CD4-positive, alpha-beta memory T cell (primary cell): ENCODE results near the gene FAM171A2. TPM values are rescaled to one million over a fixed set of nuclear protein-coding genes. Genes with fewer than 3 reads are reported as not detected.
"Not testable (repeated sequence)": the region's sequence is repeated elsewhere in the genome, so short reads cannot be mapped to it uniquely, and the experiment has no call there.

Experiments
- CTCF ChIA-PET: fragments of 350-600 bp; sonication (Branson Sonifier 250); formaldehyde crosslinking; loops from one replicate; lab custom pipeline; 2021; ENCODE audit warnings: inconsistent platforms; ENCODE audit not compliant: partially characterized antibody; lab: Charles Lee
- POLR2A ChIA-PET: fragments of 350-600 bp; sonication (Branson Sonifier 250); formaldehyde crosslinking; loops from one replicate; lab custom pipeline; 2021; ENCODE audit not compliant: partially characterized antibody; lab: Charles Lee
- DNase-seq, 5 donors: peaks; one replicate each; pipeline versions ENCODE4 v3.0.0 to v3.0.0-alpha.2; 2020 to 2022; ENCODE audit warnings: mixed read lengths in 1 of 5
- H3K27ac ChIP-seq: one replicate; pipeline ENCODE4 v1.7.0; 2013; ENCODE audit warnings: low read depth, low read length
- H3K27me3 ChIP-seq: 2 replicates; pipeline ENCODE4 v1.7.0; 2013; ENCODE audit warnings: mild to moderate bottlenecking, low read length, moderate library complexity; ENCODE audit not compliant: insufficient read depth
- H3K36me3 ChIP-seq: 2 replicates; pipeline ENCODE4 v1.7.0; 2013; ENCODE audit warnings: mild to moderate bottlenecking, low read length, moderate library complexity; ENCODE audit not compliant: insufficient read depth
- H3K4me1 ChIP-seq: 2 replicates; pipeline ENCODE4 v1.7.0; 2013; ENCODE audit warnings: mild to moderate bottlenecking, low read length, moderate library complexity; ENCODE audit not compliant: insufficient read depth
- H3K4me3 ChIP-seq, 2 donors: one replicate each; pipeline ENCODE4 v1.7.0; 2013; ENCODE audit warnings: low read length in 2 of 2, mild to moderate bottlenecking in 1 of 2
- H3K9me3 ChIP-seq, 2 donors: one replicate each; pipeline ENCODE4 v1.7.0; 2013; ENCODE audit warnings: low read length in 2 of 2, control low read depth in 1 of 2; ENCODE audit not compliant: control insufficient read depth in 1 of 2
- H3K27ac Mint-ChIP-seq, 7 donors: one replicate each; pipeline ENCODE4 v1.8.0; 2020 to 2021; ENCODE audit warnings: mixed read lengths in 7 of 7, mild to moderate bottlenecking in 6 of 7, inconsistent platforms in 3 of 7, moderate library complexity in 3 of 7
- H3K27me3 Mint-ChIP-seq, 2 donors: one replicate each; pipeline ENCODE4 v1.8.0; 2020 to 2021; ENCODE audit warnings: mixed read lengths in 2 of 2
- H3K36me3 Mint-ChIP-seq, 2 donors: one replicate each; pipeline ENCODE4 v1.8.0; 2020 to 2021; ENCODE audit warnings: mixed read lengths in 2 of 2, inconsistent platforms in 1 of 2, mild to moderate bottlenecking in 1 of 2
- H3K4me1 Mint-ChIP-seq, 4 donors: one replicate each; pipeline ENCODE4 v1.8.0; 2020 to 2021; ENCODE audit warnings: mixed read lengths in 4 of 4, mild to moderate bottlenecking in 1 of 4
- H3K4me3 Mint-ChIP-seq, 8 donors: one replicate each; pipeline ENCODE4 v1.8.0; 2020 to 2021; ENCODE audit warnings: mixed read lengths in 8 of 8, mild to moderate bottlenecking in 7 of 8, moderate library complexity in 6 of 8, inconsistent platforms in 3 of 8
- H3K9me3 Mint-ChIP-seq, 8 donors: one replicate each; pipeline ENCODE4 v1.8.0; 2020 to 2021; ENCODE audit warnings: mixed read lengths in 8 of 8, mild to moderate bottlenecking in 5 of 8, inconsistent platforms in 3 of 8, moderate library complexity in 1 of 8
- intact Hi-C: fragments of 100-400 bp; cut with micrococcal nuclease; formaldehyde crosslinking; loops from one replicate; pipeline ENCODE4 v1.15.1; 2023
- polyA plus RNA-seq, 2 donors: library from polyadenylated mRNA; unstranded; fragments of 300-500 nt; fragmentation: Illumina TruSeq; gene quantifications; one replicate each; pipeline ENCODE4 v1.2.3, GENCODE V29; 2021
- total RNA-seq, 2 experiments: library from RNA; stranded (reverse); gene quantifications; one replicate each; pipeline ENCODE4 v1.2.3, GENCODE V29; 2021

The FAM171A2 gene
- total and polyA plus RNA-seq, 4 experiments from 2014 or later = 0.13 to 0.72 (median 0.52) TPM; not detected in 1

GRCh38 chr17:44376779-44377178 is 13.1 kb upstream of the FAM171A2 start:
- ChIA-PET POLR2A (no interaction called here), CTCF (interaction anchor here (1.1 to 1.5 kb wide), 2 partner anchors 8 to 18 kb away, joined by 3 to 6 read pairs; no protein-coding TSS in a partner anchor)
- H3K36me3 ChIP-seq = no peaks in the 10 kb centered on the region
- Mint-ChIP-seq H3K36me3 (no peaks in the 10 kb centered on the region), H3K9me3 (no peaks in the 10 kb centered on the region), H3K4me1 (no peaks in the 10 kb centered on the region), H3K27me3 (peaks cover 10 to 23% of the 10 kb centered on the region in 2 donors), H3K4me3 (no peak overlapping the region), H3K27ac (no peak overlapping the region)
- H3K4me1 ChIP-seq = no peaks in the 10 kb centered on the region
- DNase-seq = no peak
- intact Hi-C loops = no loop called here
- H3K4me3 ChIP-seq = no peak overlapping the region
- H3K9me3 ChIP-seq = no peaks in the 10 kb centered on the region
- no peaks in the 10 kb centered on the region for H3K27me3 ChIP-seq
- H3K27ac ChIP-seq = no peak overlapping the region

- H3K9me3 ChIP-seq = no peaks in the 10 kb centered on the region
- Mint-ChIP-seq H3K27ac (no peak overlapping the region), H3K36me3 (no peaks in the 10 kb centered on the region), H3K27me3 (peaks cover 11 to 26% of the 10 kb centered on the region in 2 donors), H3K4me3 (no peak overlapping the region), H3K4me1 (no peaks in the 10 kb centered on the region), H3K9me3 (no peaks in the 10 kb centered on the region)
- no peaks in the 10 kb centered on the region for H3K27me3 ChIP-seq
- no peak overlapping the region for H3K27ac ChIP-seq
- no peak overlapping the region for H3K4me3 ChIP-seq
- intact Hi-C loops = no loop called here
- no peaks in the 10 kb centered on the region for H3K4me1 ChIP-seq
- ChIA-PET CTCF (interaction anchor here (1.1 to 1.5 kb wide), 2 partner anchors 9 to 18 kb away, joined by 3 to 6 read pairs; no protein-coding TSS in a partner anchor), POLR2A (no interaction called here)
- H3K36me3 ChIP-seq = no peaks in the 10 kb centered on the region
- no peak for DNase-seq
Observed at GRCh38 chr17:44376124-44376523, 12.5 kb upstream of the FAM171A2 start.

- no peaks in the 10 kb centered on the region for H3K9me3 Mint-ChIP-seq
- H3K9me3 ChIP-seq = no peaks in the 10 kb centered on the region
- no peak overlapping the region for H3K4me3 ChIP-seq
- no peaks in the 10 kb centered on the region for H3K27me3 ChIP-seq
- no peak overlapping the region for H3K27ac ChIP-seq
- H3K36me3 Mint-ChIP-seq = no peaks in the 10 kb centered on the region
- no peaks in the 10 kb centered on the region for H3K36me3 ChIP-seq
- intact Hi-C loops = no loop called here
- CTCF ChIA-PET = no interaction called here
- H3K27ac Mint-ChIP-seq = no peak overlapping the region
- POLR2A ChIA-PET = no interaction called here
- H3K4me3 Mint-ChIP-seq = no peak overlapping the region
- no peak for DNase-seq
- peaks cover 11 to 26% of the 10 kb centered on the region in 2 donors for H3K27me3 Mint-ChIP-seq
- H3K4me1 Mint-ChIP-seq = no peaks in the 10 kb centered on the region
- H3K4me1 ChIP-seq = no peaks in the 10 kb centered on the region
Observed at GRCh38 chr17:44375196-44376017, 11.8 kb upstream of the FAM171A2 start.

- Mint-ChIP-seq H3K27me3 (peaks cover 14 to 29% of the 10 kb centered on the region in 2 donors), H3K4me3 (no peak overlapping the region), H3K27ac (no peak overlapping the region), H3K4me1 (peaks cover 0 to 3% (median 2%) of the 10 kb centered on the region in 4 donors), H3K36me3 (no peaks in the 10 kb centered on the region), H3K9me3 (no peaks in the 10 kb centered on the region)
- CTCF ChIA-PET = no interaction called here
- Histone ChIP-seq H3K36me3 (no peaks in the 10 kb centered on the region), H3K4me3 (no peak overlapping the region), H3K4me1 (no peaks in the 10 kb centered on the region), H3K27me3 (no peaks in the 10 kb centered on the region), H3K9me3 (no peaks in the 10 kb centered on the region), H3K27ac (no peak overlapping the region)
- no peak for DNase-seq
- intact Hi-C loops = no loop called here
- POLR2A ChIA-PET = no interaction called here
Observed at GRCh38 chr17:44374306-44375195, 10.9 kb upstream of the FAM171A2 start.

GRCh38 chr17:44372036-44372435 is 8.4 kb upstream of the FAM171A2 start:
- intact Hi-C loops = no loop called here
- no peaks in the 10 kb centered on the region for H3K27me3 ChIP-seq
- no peak overlapping the region for H3K27ac ChIP-seq
- no peaks in the 10 kb centered on the region for H3K9me3 ChIP-seq
- Mint-ChIP-seq H3K27me3 (peaks cover 11 to 35% of the 10 kb centered on the region in 2 donors), H3K27ac (no peak overlapping the region), H3K4me1 (peaks cover 0 to 3% (median 2%) of the 10 kb centered on the region in 4 donors), H3K9me3 (no peaks in the 10 kb centered on the region), H3K4me3 (no peak overlapping the region), H3K36me3 (no peaks in the 10 kb centered on the region)
- DNase-seq = no peak
- CTCF ChIA-PET = no interaction called here
- no peaks in the 10 kb centered on the region for H3K36me3 ChIP-seq
- POLR2A ChIA-PET = interaction anchor here (1.2 kb wide), 1 partner anchor 10 kb away, joined by 4 read pairs; no protein-coding TSS in a partner anchor
- H3K4me1 ChIP-seq = no peaks in the 10 kb centered on the region
- H3K4me3 ChIP-seq = no peak overlapping the region

GRCh38 chr17:44369414-44370023 is 5.9 kb upstream of the FAM171A2 start:
- H3K27me3 ChIP-seq, H3K27ac ChIP-seq, H3K9me3 Mint-ChIP-seq, POLR2A ChIA-PET, H3K4me3 ChIP-seq, H3K27ac Mint-ChIP-seq, H3K4me1 ChIP-seq, H3K9me3 ChIP-seq, H3K36me3 ChIP-seq, H3K4me1 Mint-ChIP-seq, H3K36me3 Mint-ChIP-seq, intact Hi-C loops: not testable (repeated sequence)
- Mint-ChIP-seq H3K27me3 (peaks cover 21 to 41% of the 10 kb centered on the region in 2 donors), H3K4me3 (peak overlapping the region; percentile 8 to 68 (median 52))
- peak in 1 of 5 donors; percentile 18 for DNase-seq
- CTCF ChIA-PET = interaction anchor here (0.7 to 1.7 kb wide), 5 partner anchors 10 to 201 kb away, joined by 3 to 5 read pairs (median 3); no protein-coding TSS in a partner anchor
